MM.1S (cell line): ENCODE data around the gene TENT5C.

Source experiments
- EZH2 ChIP-seq: fragments of 300-600 bp; sonication (generic); optimal IDR thresholded peaks from 2 replicates; pipeline ENCODE3; 2017; ENCODE audit warnings: low read depth, mild to moderate bottlenecking, antibody characterized with exemption, low read length, mixed read lengths
- TF ChIP-seq, protein P1 (sequence below): fragments of 300-600 bp; sonication (generic); IDR thresholded peaks from 2 replicates; pipeline ENCODE4 v1.5.1; 2016; ENCODE audit warnings: antibody characterized with exemption, low read length, mixed read lengths

- TF ChIP-seq, protein P1, sequence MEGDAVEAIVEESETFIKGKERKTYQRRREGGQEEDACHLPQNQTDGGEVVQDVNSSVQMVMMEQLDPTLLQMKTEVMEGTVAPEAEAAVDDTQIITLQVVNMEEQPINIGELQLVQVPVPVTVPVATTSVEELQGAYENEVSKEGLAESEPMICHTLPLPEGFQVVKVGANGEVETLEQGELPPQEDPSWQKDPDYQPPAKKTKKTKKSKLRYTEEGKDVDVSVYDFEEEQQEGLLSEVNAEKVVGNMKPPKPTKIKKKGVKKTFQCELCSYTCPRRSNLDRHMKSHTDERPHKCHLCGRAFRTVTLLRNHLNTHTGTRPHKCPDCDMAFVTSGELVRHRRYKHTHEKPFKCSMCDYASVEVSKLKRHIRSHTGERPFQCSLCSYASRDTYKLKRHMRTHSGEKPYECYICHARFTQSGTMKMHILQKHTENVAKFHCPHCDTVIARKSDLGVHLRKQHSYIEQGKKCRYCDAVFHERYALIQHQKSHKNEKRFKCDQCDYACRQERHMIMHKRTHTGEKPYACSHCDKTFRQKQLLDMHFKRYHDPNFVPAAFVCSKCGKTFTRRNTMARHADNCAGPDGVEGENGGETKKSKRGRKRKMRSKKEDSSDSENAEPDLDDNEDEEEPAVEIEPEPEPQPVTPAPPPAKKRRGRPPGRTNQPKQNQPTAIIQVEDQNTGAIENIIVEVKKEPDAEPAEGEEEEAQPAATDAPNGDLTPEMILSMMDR: no peak
- TF ChIP-seq EZH2: no peak
These were observed 10.5 kb downstream of the TENT5C start for GRCh38 chr1:117616356-117616755.
